ENCODE results near the gene GAN.

DNA sequence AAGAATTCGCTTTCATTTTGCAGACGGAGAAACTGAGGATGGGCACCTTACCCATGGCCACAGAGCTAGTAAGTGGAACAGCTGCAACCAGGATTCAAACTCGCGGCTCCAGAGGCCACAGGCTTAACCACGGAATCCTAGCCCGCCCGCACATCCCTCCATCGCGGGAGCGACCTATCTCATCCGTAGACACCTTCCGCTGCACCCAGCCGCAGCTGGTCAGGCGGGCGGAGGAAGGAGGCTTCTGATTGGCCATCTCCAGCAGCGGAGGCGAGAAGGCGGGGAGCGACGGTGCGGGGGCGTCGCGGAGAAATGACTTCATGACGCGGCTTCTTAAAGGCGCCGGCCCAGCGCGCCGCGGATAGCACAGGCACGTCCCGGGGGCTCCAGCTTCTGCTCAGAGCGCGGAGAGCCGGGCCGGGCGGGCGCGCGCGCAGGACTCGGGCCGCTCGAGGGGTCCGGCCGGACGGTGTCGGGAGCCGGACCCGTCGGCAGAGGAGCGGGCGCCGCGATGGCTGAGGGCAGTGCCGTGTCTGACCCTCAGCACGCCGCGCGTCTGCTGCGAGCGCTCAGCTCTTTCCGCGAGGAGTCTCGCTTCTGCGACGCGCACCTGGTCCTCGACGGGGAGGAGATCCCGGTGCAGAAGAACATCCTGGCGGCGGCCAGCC, at the start of gene GAN:
- TF ChIP-seq POLR2A (IDR thresholded peaks at IDR 0.05; ENCODE audit: low read depth, low read length): peak; percentile 88
- peak; percentile 79 for TF ChIP-seq POLR2AphosphoS5 (IDR thresholded peaks at IDR 0.05; ENCODE audit: low read depth, low read length)
- TF ChIP-seq TAF1 (IDR thresholded peaks at IDR 0.05; ENCODE audit: borderline replicate concordance, low read depth, low read length): no peak
